Fibroblast of lung (primary cell): Measurements from ENCODE around the gene CEP76. TPM values are rescaled to one million over a fixed set of nuclear protein-coding genes. Genes with fewer than 3 reads are reported as not detected.
A peak's percentile ranks its signal among the peaks of the same experiment; 100 is the strongest.

Experiments used
- DNase-seq, 2 donors: peaks; one replicate each; pipeline versions ENCODE4 v3.0.0 to v3.0.0-alpha.2; 2010; ENCODE audit warnings: low read depth in 2 of 2
- H2AFZ ChIP-seq: 2 replicates; pipeline ENCODE4 v1.5.1; 2012; ENCODE audit warnings: low read length, control low read depth, inconsistent platforms
- H3K27ac ChIP-seq: 2 replicates; pipeline ENCODE4 v1.5.1; 2011; ENCODE audit warnings: low read length, control low read depth; ENCODE audit not compliant: insufficient read depth
- H3K27me3 ChIP-seq: 2 replicates; pipeline ENCODE4 v1.5.1; 2011; ENCODE audit warnings: mild to moderate bottlenecking, low read length; ENCODE audit not compliant: control insufficient read depth, insufficient read depth
- H3K36me3 ChIP-seq: 2 replicates; pipeline ENCODE4 v1.5.1; 2011; ENCODE audit warnings: low read length; ENCODE audit not compliant: control insufficient read depth, insufficient read depth
- H3K4me1 ChIP-seq: 2 replicates; pipeline ENCODE4 v1.5.1; 2011; ENCODE audit warnings: low read length; ENCODE audit not compliant: control insufficient read depth, insufficient read depth; ENCODE audit errors: extremely low read depth
- H3K4me2 ChIP-seq: 2 replicates; pipeline ENCODE4 v1.5.1; 2011; ENCODE audit warnings: low read length, control low read depth; ENCODE audit not compliant: insufficient read depth; ENCODE audit errors: extremely low read depth
- H3K4me3 ChIP-seq, 4 experiments: fragments of 200-600 bp in 1 of 4; sonication (generic) in 1 of 4; replicated peaks in 1 of 4; 2 replicates each; pipeline ENCODE4 v1.5.1; 2011 to 2016; ENCODE audit warnings: low read length in 4 of 4, low read depth in 3 of 4, mild to moderate bottlenecking in 3 of 4, control low read depth in 2 of 4, inconsistent platforms in 1 of 4, mixed read lengths in 1 of 4; ENCODE audit not compliant: insufficient read depth in 1 of 4; ENCODE audit errors: control extremely low read depth in 1 of 4
- H3K79me2 ChIP-seq: 2 replicates; pipeline ENCODE4 v1.5.1; 2012; ENCODE audit warnings: mild to moderate bottlenecking, low read length, inconsistent platforms; ENCODE audit not compliant: control insufficient read depth, insufficient read depth
- H3K9ac ChIP-seq: 2 replicates; pipeline ENCODE4 v1.5.1; 2011; ENCODE audit warnings: mild to moderate bottlenecking, low read length, control low read depth; ENCODE audit not compliant: insufficient read depth
- H3K9me3 ChIP-seq: 2 replicates; pipeline ENCODE4 v1.5.1; 2012; ENCODE audit warnings: low read depth, low read length; ENCODE audit not compliant: control insufficient read depth, insufficient read depth
- H4K20me1 ChIP-seq: 2 replicates; pipeline ENCODE4 v1.5.1; 2011; ENCODE audit warnings: low read length; ENCODE audit not compliant: control insufficient read depth, insufficient read depth; ENCODE audit errors: extremely low read depth
- CTCF ChIP-seq, 2 donors: IDR thresholded peaks in 1 of 2; conservative IDR thresholded peaks in 1 of 2; 1 replicate in 1 of 2; 2 replicates in 1 of 2; pipeline ENCODE4 v1.5.1; 2011 to 2012; ENCODE audit warnings: low read length in 2 of 2, control low read depth in 1 of 2, inconsistent platforms in 1 of 2, low read depth in 1 of 2, mild to moderate bottlenecking in 1 of 2
- EZH2 ChIP-seq: IDR thresholded peaks from 2 replicates; pipeline ENCODE4 v1.5.1; 2012; ENCODE audit warnings: low read length, control low read depth, mild to moderate bottlenecking; ENCODE audit errors: missing control alignments
- polyA plus RNA-seq, 2 donors: library from polyadenylated mRNA; depleted of rRNA in 1 of 2; stranded (reverse) in 1 of 2; unstranded in 1 of 2; fragments of >200 nt; gene quantifications; 2 replicates each; pipeline ENCODE4 v1.2.1, GENCODE V29; 2011 to 2012; ENCODE audit warnings: missing spikeins in 1 of 2
- total RNA-seq: library from RNA; depleted of rRNA; stranded (reverse); fragments of >200 nt; gene quantifications from 2 replicates; pipeline ENCODE4 v1.2.1, GENCODE V29; 2014

CEP76 gene
- total and polyA plus RNA-seq, 2 donors (not counting 1 experiment from before 2014, with no cell fraction given) = 5.2 to 8.1 TPM

- no peak overlapping the region for H3K9ac ChIP-seq
- H3K4me2 ChIP-seq = no peak overlapping the region
- H3K4me3 ChIP-seq = no peak overlapping the region
- H3K36me3 ChIP-seq = no peaks in the 10 kb centered on the region
- no peaks in the 10 kb centered on the region for H4K20me1 ChIP-seq
- H3K27me3 ChIP-seq = no peaks in the 10 kb centered on the region
- H3K9me3 ChIP-seq = no peaks in the 10 kb centered on the region
- no peak overlapping the region for H2AFZ ChIP-seq
- peaks cover 32% of the 10 kb centered on the region for H3K79me2 ChIP-seq
- no peaks in the 10 kb centered on the region for H3K4me1 ChIP-seq
- H3K27ac ChIP-seq = no peak overlapping the region
- DNase-seq = no peak
- TF ChIP-seq EZH2 = no peak
These were observed 2.8 kb downstream of the CEP76 start for GRCh38 chr18:12699747-12700146.

- Histone ChIP-seq H3K9ac (no peak overlapping the region), H3K79me2 (no peaks in the 10 kb centered on the region), H2AFZ (no peak overlapping the region), H3K27me3 (no peaks in the 10 kb centered on the region), H3K9me3 (no peaks in the 10 kb centered on the region), H3K4me1 (no peaks in the 10 kb centered on the region), H4K20me1 (no peaks in the 10 kb centered on the region), H3K36me3 (no peaks in the 10 kb centered on the region), H3K4me3 (no peak overlapping the region), H3K27ac (no peak overlapping the region), H3K4me2 (no peak overlapping the region)
- DNase-seq = peak in 1 of 2 donors; percentile 36
- TF ChIP-seq CTCF (conservative IDR thresholded peaks at IDR 0.05 in 1 of 2, IDR thresholded peaks at IDR 0.05 in 1 of 2; ENCODE audit: low read depth in 1 of 2, low read length in 2 of 2) = no peak
- no peak for TF ChIP-seq EZH2
These were observed 8.5 kb downstream of the CEP76 start for GRCh38 chr18:12694032-12694431.

DNA sequence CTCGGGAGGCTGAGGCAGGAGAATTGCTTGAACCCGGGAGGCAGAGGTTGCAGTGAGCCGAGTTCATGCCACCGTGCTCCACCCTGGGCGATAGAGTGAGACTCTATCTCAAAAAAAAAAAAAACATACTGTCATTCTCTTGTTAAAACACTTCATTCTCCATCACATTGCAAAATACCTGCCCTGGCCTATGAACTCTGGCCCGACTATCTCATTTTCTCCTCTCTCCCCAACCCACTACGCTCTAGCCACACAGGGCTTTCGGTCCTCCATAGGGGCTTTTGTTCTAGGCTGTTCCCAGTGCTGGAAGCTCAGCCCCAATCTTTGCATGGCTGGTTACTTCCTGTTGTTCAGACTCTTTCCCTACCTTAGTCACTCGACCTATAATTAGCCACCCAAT lies 10.3 kb downstream of the CEP76 start:
- H4K20me1 ChIP-seq = no peaks in the 10 kb centered on the region
- H3K9ac ChIP-seq = no peak overlapping the region
- H2AFZ ChIP-seq = no peak overlapping the region
- H3K27ac ChIP-seq = no peak overlapping the region
- no peaks in the 10 kb centered on the region for H3K79me2 ChIP-seq
- no peak overlapping the region for H3K4me3 ChIP-seq
- no peaks in the 10 kb centered on the region for H3K4me1 ChIP-seq
- H3K4me2 ChIP-seq = no peak overlapping the region
- H3K36me3 ChIP-seq = no peaks in the 10 kb centered on the region
- DNase-seq = no peak
- no peaks in the 10 kb centered on the region for H3K27me3 ChIP-seq
- no peak for TF ChIP-seq CTCF (conservative IDR thresholded peaks at IDR 0.05 in 1 of 2, IDR thresholded peaks at IDR 0.05 in 1 of 2; ENCODE audit: low read depth in 1 of 2, low read length in 2 of 2)
- no peaks in the 10 kb centered on the region for H3K9me3 ChIP-seq
